ENCODE results near the gene ASB10. TPM values are rescaled to one million over a fixed set of nuclear protein-coding genes. Genes with fewer than 3 reads are reported as not detected.

Gene ASB10
- total and polyA plus RNA-seq, 2 of the 13 experiments (the other 11 are each of a cell fraction or from before 2014, with no cell fraction given): not detected

- no peak for TF ChIP-seq ZNF790 (CRISPR knock-in tag; IDR thresholded peaks at IDR 0.05; ENCODE audit: borderline replicate concordance)
- no peak for TF ChIP-seq ZNF678 (CRISPR knock-in tag; IDR thresholded peaks at IDR 0.05)
- no peak for TF ChIP-seq MLLT10 (CRISPR knock-in tag; IDR thresholded peaks at IDR 0.05)
- TF ChIP-seq ZNF549 (CRISPR knock-in tag; IDR thresholded peaks at IDR 0.05): no peak
- TF ChIP-seq, protein P1, sequence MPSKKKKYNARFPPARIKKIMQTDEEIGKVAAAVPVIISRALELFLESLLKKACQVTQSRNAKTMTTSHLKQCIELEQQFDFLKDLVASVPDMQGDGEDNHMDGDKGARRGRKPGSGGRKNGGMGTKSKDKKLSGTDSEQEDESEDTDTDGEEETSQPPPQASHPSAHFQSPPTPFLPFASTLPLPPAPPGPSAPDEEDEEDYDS (CRISPR knock-in tag; IDR thresholded peaks at IDR 0.05): peak; percentile 52; the same call in 1 of the 2 replicates
- no peak for TF ChIP-seq ZNF770 (CRISPR knock-in tag; IDR thresholded peaks at IDR 0.05)
- TF ChIP-seq GLI4 (CRISPR knock-in tag; IDR thresholded peaks at IDR 0.05; ENCODE audit: borderline replicate concordance): no peak
- TF ChIP-seq U2AF2 (IDR thresholded peaks at IDR 0.05; ENCODE audit: low read depth, low read length): no peak
- peak; percentile 52; the same call in 1 of the 2 replicates for TF ChIP-seq ZBTB25 (CRISPR knock-in tag; IDR thresholded peaks at IDR 0.05)
- TF ChIP-seq ISX (CRISPR knock-in tag; conservative IDR thresholded peaks at IDR 0.05): no peak
- no peak for TF ChIP-seq ZNF577 (CRISPR knock-in tag; IDR thresholded peaks at IDR 0.05; ENCODE audit: borderline replicate concordance, low read depth)
- TF ChIP-seq FIP1L1 (IDR thresholded peaks at IDR 0.05; ENCODE audit: borderline replicate concordance, insufficient read depth, low read depth, low read length): no peak
- TF ChIP-seq, protein P2, sequence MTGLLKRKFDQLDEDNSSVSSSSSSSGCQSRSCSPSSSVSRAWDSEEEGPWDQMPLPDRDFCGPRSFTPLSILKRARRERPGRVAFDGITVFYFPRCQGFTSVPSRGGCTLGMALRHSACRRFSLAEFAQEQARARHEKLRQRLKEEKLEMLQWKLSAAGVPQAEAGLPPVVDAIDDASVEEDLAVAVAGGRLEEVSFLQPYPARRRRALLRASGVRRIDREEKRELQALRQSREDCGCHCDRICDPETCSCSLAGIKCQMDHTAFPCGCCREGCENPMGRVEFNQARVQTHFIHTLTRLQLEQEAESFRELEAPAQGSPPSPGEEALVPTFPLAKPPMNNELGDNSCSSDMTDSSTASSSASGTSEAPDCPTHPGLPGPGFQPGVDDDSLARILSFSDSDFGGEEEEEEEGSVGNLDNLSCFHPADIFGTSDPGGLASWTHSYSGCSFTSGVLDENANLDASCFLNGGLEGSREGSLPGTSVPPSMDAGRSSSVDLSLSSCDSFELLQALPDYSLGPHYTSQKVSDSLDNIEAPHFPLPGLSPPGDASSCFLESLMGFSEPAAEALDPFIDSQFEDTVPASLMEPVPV (CRISPR knock-in tag; IDR thresholded peaks at IDR 0.05): no peak
- peak; percentile 65; the same call in 1 of the 2 replicates for TF ChIP-seq EED (CRISPR knock-in tag; IDR thresholded peaks at IDR 0.05)
- no peak for TF ChIP-seq SETDB1 (CRISPR knock-in tag; IDR thresholded peaks at IDR 0.05; ENCODE audit: borderline replicate concordance)
- TF ChIP-seq ARID5B (CRISPR knock-in tag; IDR thresholded peaks at IDR 0.05): peak; percentile 43; the same call in 1 of the 2 replicates
- TF ChIP-seq ZBTB3 (CRISPR knock-in tag; IDR thresholded peaks at IDR 0.05; ENCODE audit: borderline replicate concordance, low read depth): no peak
- TF ChIP-seq PCBP2 (optimal IDR thresholded peaks at IDR 0.05; ENCODE audit: low read depth, low read length, poor library complexity, severe bottlenecking): no peak
- 0 out of 2 replicates have a peak, but pooled peaks have one; percentile 51 for TF ChIP-seq TOE1 (CRISPR knock-in tag; IDR thresholded peaks at IDR 0.05)
Observed at GRCh38 chr7:151172273-151173141, 14.5 kb downstream of the ASB10 start (continued).
